Measurements from ENCODE around the gene MAN2A2. TPM values are rescaled to one million over a fixed set of nuclear protein-coding genes. Genes with fewer than 3 reads are reported as not detected.

Gene MAN2A2
- total RNA-seq, 1 donor from 2014 or later = 70.0 TPM

- Mint-ChIP-seq H3K4me3 (ENCODE audit: unreplicated experiment) (no peak overlapping the region), H3K36me3 (ENCODE audit: unreplicated experiment) (peaks cover 13% of the 10 kb centered on the region), H3K9me3 (ENCODE audit: unreplicated experiment) (no peaks in the 10 kb centered on the region), H3K27ac (ENCODE audit: unreplicated experiment) (no peak overlapping the region), H3K4me1 (ENCODE audit: unreplicated experiment) (peaks cover 8% of the 10 kb centered on the region), H3K27me3 (ENCODE audit: unreplicated experiment) (no peaks in the 10 kb centered on the region)
- TF ChIP-seq CTCF (IDR thresholded peaks at IDR 0.05) = no peak
- DNase-seq (ENCODE audit: extremely low spot score, unreplicated experiment) = no peak
These were observed 58.9 kb downstream of the MAN2A2 start for GRCh38 chr15:90962021-90962420.

DNA sequence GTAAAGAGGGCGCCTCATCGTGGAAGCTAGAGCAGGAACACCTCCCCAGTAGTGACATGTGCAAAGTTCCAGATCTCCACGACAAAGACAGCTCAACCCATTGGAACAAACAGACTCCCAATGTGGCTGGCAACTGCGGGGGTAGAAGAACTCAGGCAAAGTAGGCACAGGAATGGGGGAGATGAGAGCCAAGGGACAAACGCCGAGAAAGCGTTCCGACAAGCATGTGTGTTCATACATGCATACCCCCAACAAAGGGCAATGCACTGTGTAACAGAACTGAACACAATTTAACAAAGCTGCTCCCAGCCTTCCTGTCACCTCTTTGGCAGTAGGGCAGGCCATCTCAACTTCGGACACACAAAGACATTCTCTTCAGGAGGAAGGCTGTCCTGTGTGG lies 63.2 kb downstream of the MAN2A2 start:
- Mint-ChIP-seq H3K36me3 (ENCODE audit: unreplicated experiment) (peaks cover 8% of the 10 kb centered on the region), H3K27me3 (ENCODE audit: unreplicated experiment) (no peaks in the 10 kb centered on the region)

GRCh38 chr15:90967206-90967605 lies 64.1 kb downstream of the MAN2A2 start:
- Mint-ChIP-seq H3K4me3 (ENCODE audit: unreplicated experiment) (no peak overlapping the region), H3K27me3 (ENCODE audit: unreplicated experiment) (no peaks in the 10 kb centered on the region), H3K4me1 (ENCODE audit: unreplicated experiment) (no peaks in the 10 kb centered on the region), H3K9me3 (ENCODE audit: unreplicated experiment) (no peaks in the 10 kb centered on the region), H3K36me3 (ENCODE audit: unreplicated experiment) (peaks cover 6% of the 10 kb centered on the region), H3K27ac (ENCODE audit: unreplicated experiment) (no peak overlapping the region)
- TF ChIP-seq CTCF (IDR thresholded peaks at IDR 0.05) = no peak
- no peak for DNase-seq (ENCODE audit: extremely low spot score, unreplicated experiment)

More for the DNA sequence above, 63.2 kb downstream of the MAN2A2 start:
- Mint-ChIP-seq H3K9me3 (ENCODE audit: unreplicated experiment) (no peaks in the 10 kb centered on the region), H3K4me3 (ENCODE audit: unreplicated experiment) (no peak overlapping the region), H3K4me1 (ENCODE audit: unreplicated experiment) (no peaks in the 10 kb centered on the region), H3K27ac (ENCODE audit: unreplicated experiment) (no peak overlapping the region)
- no peak for DNase-seq (ENCODE audit: extremely low spot score, unreplicated experiment)
- no peak for TF ChIP-seq CTCF (IDR thresholded peaks at IDR 0.05)

DNA sequence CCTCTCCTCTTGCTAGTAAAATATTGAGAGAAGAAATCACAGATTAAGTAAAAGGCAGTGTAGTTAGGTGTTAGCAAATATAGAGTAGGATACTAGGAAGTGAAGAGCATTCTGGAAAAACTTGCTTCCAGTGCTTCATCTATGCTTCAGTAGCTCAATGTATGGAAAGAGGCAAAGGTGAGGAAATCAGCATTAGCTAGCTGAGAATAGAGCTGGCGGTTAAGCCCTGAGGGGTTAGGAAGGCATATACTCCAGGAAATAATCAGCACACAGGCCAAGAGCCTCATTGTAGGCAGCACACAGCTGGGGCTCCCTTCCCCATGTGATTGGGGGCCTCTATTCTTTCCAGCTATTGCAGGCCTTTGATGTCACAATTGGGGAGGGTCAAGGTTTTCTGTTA lies 65.3 kb downstream of the MAN2A2 start:
- no peak for DNase-seq (ENCODE audit: extremely low spot score, unreplicated experiment)
- H3K9me3 Mint-ChIP-seq (ENCODE audit: unreplicated experiment) = no peaks in the 10 kb centered on the region
- no peaks in the 10 kb centered on the region for H3K4me1 Mint-ChIP-seq (ENCODE audit: unreplicated experiment)
- H3K36me3 Mint-ChIP-seq (ENCODE audit: unreplicated experiment) = peaks cover 6% of the 10 kb centered on the region
- TF ChIP-seq CTCF (IDR thresholded peaks at IDR 0.05) = no peak
- H3K27ac Mint-ChIP-seq (ENCODE audit: unreplicated experiment) = no peak overlapping the region
- H3K4me3 Mint-ChIP-seq (ENCODE audit: unreplicated experiment) = no peak overlapping the region
- no peaks in the 10 kb centered on the region for H3K27me3 Mint-ChIP-seq (ENCODE audit: unreplicated experiment)

DNA sequence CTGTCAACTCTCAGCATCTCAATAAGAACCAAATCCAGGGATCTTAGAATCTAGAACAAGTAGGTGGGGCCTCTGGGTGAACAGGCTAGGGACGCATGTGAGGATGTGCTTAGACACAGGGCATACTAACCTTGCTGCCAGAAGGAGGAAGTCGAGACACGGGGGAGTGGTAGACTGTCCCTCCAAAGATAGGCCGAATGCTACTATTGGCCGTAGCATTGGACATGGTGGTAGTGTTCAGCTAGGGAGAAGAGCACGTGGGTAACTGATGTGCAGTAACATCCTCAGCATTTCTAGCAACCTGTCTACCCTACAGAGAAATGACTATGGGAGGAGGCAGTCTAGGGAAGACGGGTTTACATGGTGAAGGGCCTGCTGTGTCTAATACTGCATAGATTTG lies 67.2 kb downstream of the MAN2A2 start:
- no peak for DNase-seq (ENCODE audit: extremely low spot score, unreplicated experiment)
- Mint-ChIP-seq H3K9me3 (ENCODE audit: unreplicated experiment) (no peaks in the 10 kb centered on the region), H3K4me3 (ENCODE audit: unreplicated experiment) (no peak overlapping the region), H3K36me3 (ENCODE audit: unreplicated experiment) (peaks cover 11% of the 10 kb centered on the region), H3K4me1 (ENCODE audit: unreplicated experiment) (no peaks in the 10 kb centered on the region), H3K27me3 (ENCODE audit: unreplicated experiment) (no peaks in the 10 kb centered on the region), H3K27ac (ENCODE audit: unreplicated experiment) (no peak overlapping the region)
- no peak for TF ChIP-seq CTCF (IDR thresholded peaks at IDR 0.05)

Measured in osteocyte (in vitro differentiated cells).